GM13977 (cell line): Measurements from ENCODE around the gene TMEM91.
A peak's percentile ranks its signal among the peaks of the same experiment; 100 is the strongest.
"Not testable (repeated sequence)": the region's sequence is repeated elsewhere in the genome, so short reads cannot be mapped to it uniquely, and the experiment has no call there.

Source experiments
- DNase-seq: peaks from one replicate; pipeline ENCODE4 v3.0.0; 2012; ENCODE audit warnings: low spot score
- in situ Hi-C: fragments of 300-500 bp; cut with MboI; formaldehyde crosslinking; loops from one replicate; pipeline ENCODE4 v1.12.0; 2022; ENCODE audit warnings: low sequenced_read_pairs, low pct_unique_long_range_greater_than_20kb, mixed read lengths, inconsistent platforms; ENCODE audit not compliant: unreplicated experiment
- TF ChIP-seq, protein P1 (sequence below): IDR thresholded peaks from 2 replicates; pipeline ENCODE4 v1.5.1; 2012; ENCODE audit warnings: mild to moderate bottlenecking, control low read depth; ENCODE audit not compliant: insufficient read depth; ENCODE audit errors: extremely low read depth, missing control alignments

Gene TMEM91

DNA sequence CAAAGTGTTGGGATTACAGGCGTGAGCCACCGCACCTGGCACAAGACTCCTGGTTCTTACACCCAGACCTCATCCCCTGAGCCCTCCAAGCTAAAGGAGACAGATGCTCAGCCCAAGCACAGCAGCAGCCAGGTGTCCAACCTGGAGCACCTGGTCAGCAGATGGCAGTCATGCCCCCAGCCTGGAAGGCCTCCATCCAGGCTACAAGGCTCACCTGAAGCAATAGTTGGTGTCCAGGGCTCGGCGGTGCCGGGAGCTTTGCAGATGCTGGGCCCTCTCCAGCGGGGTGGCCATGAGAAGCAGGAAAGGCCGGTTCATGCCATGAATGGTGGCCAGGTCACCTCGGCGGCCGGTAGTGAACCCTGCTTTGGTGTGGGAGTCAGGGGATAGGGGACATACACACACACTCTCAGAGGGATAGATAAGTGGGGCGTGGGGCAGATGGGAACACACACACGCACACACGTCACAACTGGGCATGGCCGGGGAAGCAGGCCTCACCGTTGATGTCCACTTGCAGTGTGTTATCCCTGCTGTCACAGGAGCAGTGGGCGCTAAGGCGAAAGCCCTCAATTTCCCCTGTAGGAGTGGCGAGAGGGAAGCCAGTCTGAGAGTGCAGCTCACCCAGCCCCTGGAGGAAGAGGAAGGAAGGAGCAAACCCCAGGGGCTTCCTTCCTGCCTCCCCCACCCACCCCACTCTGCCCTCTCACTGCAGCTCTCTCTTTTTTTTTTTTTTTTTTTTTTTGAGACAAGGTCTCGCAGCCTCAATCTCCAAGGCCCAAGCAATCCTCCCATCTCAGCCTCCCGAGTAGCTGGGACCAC, 34.5 kb upstream of the TMEM91 start:
- no peak for DNase-seq
- in situ Hi-C loops: no loop called here
- TF ChIP-seq, protein P1, sequence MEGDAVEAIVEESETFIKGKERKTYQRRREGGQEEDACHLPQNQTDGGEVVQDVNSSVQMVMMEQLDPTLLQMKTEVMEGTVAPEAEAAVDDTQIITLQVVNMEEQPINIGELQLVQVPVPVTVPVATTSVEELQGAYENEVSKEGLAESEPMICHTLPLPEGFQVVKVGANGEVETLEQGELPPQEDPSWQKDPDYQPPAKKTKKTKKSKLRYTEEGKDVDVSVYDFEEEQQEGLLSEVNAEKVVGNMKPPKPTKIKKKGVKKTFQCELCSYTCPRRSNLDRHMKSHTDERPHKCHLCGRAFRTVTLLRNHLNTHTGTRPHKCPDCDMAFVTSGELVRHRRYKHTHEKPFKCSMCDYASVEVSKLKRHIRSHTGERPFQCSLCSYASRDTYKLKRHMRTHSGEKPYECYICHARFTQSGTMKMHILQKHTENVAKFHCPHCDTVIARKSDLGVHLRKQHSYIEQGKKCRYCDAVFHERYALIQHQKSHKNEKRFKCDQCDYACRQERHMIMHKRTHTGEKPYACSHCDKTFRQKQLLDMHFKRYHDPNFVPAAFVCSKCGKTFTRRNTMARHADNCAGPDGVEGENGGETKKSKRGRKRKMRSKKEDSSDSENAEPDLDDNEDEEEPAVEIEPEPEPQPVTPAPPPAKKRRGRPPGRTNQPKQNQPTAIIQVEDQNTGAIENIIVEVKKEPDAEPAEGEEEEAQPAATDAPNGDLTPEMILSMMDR: peak; percentile 23

DNA sequence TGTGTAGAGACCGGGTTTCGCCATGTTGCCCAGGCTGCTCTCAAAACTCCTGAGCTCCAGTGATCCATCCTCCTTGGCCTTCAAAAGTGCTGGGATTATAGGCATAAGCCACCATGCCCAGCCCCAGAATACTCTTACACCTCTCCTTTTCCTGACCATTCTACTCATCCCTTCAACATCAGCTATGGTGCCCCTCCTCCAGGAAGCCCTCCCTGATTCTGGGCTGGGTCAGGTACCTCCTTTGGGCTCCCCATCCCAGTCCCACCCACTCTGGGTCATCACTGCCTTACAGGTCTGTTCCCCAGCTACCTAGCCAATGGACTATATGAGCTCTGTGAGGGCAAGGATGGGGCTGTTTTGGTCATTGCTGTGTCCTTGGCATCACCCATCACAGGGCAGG, 32.2 kb upstream of the TMEM91 start:
- TF ChIP-seq, protein P1: no peak
- no peak for DNase-seq
- in situ Hi-C loops: no loop called here

DNA sequence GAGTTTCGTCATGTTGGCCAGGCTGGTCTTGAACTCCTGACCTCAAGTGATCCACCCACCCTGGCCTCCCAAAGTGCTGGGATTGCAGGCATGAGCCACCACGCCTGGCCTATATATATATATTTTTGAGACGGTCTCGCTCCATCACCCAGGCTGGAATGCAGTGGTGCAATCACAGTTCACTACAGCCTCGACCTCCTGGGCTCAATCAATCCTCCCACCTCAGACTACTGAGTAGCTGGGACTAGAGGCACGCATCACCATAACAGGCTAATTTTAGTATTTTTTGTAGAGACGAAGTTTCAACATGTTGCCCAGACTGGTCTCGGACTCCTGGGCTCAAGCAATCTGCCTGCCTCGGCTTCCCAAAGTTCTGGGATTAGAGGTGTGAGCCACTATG, 29.4 kb upstream of the TMEM91 start:
- in situ Hi-C loops, DNase-seq: not testable (repeated sequence)

DNA sequence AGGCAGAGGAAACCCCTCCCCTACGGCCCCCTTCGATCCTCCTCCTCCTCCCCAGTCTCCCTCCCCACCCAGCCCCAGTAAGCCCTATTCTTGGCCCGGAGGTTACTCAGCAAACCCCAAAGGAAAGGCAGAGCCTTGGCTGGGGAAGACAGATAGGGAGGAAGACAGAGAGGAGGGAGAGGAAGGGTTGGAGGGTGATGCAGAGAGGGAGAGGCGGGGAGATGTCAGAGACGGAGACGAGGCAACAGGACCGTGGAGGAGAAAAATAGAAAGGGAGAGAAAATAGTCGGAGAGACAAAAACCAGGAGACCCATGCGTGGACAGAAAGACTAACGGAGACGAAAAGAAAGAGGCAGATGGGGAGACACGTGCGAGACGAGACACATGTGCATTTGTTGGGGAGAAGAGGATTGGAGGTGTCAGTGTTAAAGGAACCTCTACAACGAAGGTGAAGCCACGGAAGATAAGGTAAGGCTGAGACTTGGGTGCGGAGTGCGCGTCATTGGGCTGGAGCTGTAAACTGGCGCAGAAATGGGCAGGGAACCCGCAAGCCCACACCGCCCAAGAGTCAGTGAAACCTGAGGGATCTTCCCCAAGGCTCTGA, 25.5 kb upstream of the TMEM91 start:
- in situ Hi-C loops: no loop called here
- TF ChIP-seq, protein P1: no peak
- no peak for DNase-seq

DNA sequence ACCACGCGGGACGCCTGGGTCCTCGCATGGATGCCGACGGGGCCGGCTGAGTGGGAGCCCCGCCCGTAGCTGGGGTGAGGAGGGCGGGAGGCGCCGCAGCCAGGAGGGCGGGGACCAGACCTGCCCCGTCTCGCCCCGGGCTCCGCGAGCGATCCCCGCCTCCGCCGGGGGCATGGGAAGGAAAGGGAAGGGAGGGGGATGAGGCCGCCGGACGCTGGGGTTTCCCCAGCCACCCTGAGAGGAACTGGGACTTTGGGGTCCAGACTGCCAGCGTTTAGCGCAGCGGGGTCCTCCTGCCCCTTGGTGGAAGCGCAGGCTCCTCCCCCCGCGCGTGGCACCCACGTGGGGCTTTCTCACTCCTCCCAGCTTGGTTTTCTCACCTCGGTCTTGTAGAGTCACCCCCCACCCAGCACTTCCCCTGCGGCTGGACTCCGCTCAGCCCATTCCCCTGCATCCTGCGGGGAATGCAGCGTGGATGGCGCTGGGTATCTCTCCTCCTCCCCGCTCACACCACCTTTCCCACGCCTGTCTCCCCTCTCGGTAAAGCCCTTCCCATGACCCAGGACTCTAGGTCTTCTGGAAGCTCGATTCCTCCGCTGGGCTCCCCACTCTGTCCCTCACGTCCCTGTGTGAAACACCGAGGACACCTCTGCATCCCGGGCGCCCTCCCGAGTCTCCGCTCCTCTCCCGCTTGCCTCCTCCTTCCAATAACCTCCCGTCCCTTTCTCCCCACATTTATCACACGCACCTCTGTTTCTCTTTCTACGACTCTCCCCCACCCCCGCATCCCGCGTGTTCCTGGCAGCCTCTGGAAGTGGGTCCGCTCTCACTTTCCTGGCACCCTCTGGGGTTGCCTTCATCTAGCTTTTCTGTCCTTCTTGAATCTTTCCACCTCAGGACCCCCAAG, 24.7 kb upstream of the TMEM91 start:
- TF ChIP-seq, protein P1: no peak
- DNase-seq: peak; percentile 89
- in situ Hi-C loops: no loop called here

DNA sequence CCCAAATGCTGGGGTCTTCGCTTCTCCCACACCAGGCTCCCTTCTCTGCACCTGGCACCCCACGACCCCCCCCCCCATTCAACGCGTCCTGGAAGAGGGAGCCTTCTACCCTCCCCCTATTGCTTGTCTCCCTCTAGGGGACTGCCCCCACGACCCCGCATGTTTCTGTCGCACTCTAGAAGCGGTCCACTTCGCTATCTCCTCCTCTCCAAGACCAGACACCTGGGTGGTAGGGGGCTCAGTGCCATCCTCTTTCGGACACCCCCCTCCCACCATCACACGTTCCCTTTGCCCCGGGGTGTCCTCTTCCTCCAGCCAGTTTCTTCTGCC, 24.1 kb upstream of the TMEM91 start:
- DNase-seq: no peak
- in situ Hi-C loops: no loop called here
- TF ChIP-seq, protein P1: no peak
